Epithelial cell of prostate (primary cell): ENCODE results near the gene ERI3.

Experiments used
- DNase-seq: peaks from one replicate; pipeline ENCODE4 v3.0.0-alpha.2; 2011; ENCODE audit warnings: low read depth, low spot score
- H3K27ac ChIP-seq: fragments of 450-650 bp; 2 replicates; pipeline ENCODE4 v1.5.1; 2017; ENCODE audit warnings: mild to moderate bottlenecking

Gene ERI3

DNA sequence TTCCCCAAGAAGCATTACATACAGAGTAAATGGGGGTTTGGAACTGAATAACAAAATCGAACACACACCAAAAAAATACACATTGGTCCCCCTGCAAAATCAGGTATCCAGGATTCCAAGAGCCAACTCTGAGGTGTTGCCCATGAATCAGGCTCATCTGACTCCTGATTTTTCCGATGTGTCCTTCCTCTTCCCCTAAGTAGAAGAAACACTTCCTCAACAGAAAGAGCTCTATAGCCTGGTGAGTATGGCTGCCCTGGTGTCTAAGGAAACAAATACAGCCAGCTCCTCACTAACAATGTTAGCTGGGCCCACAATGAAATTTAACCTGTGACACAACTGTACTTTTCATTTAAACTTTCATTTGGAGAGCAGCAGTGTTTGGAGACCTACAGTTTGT is 33.6 kb downstream of the ERI3 start:
- H3K27ac ChIP-seq: no peak overlapping the region
- DNase-seq: no peak

DNA sequence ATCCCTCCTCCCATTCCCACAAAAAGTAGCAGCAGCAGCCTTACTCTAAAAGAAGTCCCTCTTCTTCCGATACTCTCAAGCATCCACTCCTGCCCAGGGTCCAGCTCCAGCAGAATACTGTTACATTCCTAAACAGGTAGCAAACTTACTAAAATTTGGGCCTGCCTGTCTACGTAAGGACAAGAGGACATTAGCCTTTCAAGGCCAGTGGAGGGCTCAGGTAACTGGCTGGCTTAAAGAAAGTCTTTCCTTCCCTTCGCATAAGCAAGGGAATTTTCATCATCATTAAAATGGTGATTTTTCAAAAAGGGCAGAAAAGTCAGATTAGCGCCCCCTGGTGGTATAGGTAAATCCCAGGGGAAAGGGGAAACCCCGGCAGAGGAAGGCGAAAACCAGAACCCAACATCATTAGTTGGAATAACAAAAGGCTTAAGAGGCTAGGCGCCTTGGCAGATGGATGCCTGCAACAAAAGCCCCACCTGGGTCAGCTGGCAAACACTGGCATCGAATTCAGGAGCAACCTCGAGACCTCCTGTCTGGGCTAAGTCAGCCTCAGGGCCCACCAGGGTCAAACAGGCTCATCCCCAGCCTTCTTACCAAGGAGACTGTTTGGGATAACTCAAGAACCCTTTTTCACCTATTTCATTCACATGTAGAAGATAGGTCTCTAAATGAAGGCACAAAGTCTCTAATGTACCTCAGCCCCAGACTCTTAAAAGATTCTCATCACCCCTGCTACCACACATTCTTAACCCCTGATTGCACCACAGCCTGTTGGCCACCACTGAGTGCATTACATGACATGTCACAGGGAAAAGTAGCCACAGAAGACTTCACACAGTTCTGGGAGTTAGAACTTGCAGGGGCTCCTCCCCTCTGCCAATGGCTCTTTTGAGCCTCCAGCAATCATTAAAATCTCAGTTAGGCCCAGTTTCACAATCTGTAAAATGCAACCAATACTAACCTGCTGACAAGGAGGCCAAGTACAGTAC is 36.7 kb downstream of the ERI3 start:
- no peak for DNase-seq
- H3K27ac ChIP-seq: no peak overlapping the region

DNA sequence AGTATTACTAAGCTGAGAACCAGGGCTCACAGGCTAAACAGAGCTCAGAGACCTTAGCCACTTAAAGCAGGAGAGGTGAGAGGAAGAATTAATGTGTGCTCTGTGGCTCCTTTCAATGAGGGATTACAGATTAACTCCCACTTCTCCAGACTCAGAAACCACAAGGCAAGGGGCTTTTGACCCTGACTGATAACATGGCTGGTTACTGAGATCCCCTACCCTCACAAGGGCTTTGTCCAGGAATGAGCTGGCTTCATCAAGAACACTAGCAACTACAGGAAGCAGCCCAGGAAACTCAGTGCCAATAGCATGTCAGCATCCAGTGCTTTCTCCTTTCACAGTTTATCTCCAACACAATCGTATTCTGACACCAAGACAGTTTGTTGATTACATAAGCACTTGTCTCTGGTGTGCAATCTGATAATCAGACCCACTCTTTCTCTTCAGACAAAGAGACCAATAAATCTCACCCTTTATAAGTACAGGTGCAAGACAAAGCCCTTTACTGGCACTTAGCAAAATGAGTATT is 38.8 kb downstream of the ERI3 start:
- no peak for DNase-seq
- no peak overlapping the region for H3K27ac ChIP-seq

DNA sequence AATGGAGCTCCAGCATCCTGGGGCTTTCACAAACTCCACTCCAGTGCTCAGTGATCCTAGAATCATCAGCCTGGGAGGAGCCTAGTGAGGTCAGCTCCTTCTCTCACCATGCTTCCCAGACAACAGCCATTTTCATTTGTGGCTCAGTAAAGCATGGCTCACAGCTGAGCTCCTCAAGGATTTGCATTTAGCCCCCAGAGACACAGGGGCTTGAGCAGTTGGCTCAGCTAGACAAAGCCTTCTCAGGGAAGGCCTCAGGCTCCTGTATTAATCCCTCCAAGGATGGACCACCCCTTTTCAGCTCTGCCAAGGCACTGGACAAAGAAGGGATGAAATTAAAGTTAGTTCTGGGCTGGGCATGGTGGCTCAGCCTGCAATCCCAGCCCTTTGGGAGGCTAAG is 39.5 kb downstream of the ERI3 start:
- no peak overlapping the region for H3K27ac ChIP-seq
- DNase-seq: no peak

DNA sequence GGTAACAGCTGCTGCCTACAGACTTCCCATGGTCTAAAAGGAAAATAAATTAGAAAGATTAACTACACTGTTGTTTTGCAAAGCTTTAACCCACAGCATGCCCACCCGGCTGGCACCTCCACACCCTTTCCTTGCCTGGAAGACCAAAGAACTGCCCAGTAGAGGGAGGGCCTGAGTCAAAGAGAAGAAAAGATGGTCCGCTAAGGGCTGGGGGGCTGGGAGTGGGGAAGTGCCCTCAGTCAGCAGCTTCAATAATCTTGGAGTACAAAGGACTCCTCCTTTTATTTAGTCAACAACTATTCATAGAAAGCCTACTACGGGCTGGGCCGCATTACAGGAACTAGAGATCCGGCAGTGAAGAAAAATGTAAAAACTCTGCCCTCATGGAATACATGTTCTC is 40.6 kb downstream of the ERI3 start:
- no peak for DNase-seq
- H3K27ac ChIP-seq: no peak overlapping the region

DNA sequence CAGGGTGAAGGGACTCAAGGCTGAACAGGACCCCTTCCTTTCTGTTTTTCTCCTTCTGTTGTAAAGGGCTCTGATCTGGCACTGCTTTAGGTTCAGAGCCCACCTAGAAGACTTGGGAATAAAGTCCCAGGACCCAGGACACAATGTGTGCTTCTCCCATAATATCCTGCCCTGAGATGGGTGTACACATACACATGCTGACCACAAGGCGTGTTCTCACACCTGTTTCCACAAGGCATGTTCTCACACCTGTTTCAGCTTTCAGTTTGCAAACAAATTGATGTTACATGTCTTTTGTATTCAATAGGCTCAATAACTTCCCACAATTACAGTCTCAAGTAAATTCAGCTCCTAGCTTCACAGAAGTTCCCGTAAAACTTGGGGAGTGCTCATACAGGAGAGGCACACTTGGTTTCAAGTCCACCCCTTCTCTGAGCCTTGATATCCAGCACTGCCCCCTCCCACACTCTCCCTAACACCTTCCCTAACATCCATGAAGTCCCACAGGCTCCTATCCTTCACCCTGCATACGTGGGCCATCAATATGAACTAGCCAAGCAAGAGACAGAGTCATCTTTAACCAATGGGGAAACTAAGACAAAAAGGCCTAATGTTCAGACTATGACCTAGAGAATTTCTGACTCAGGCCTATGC is 41.7 kb downstream of the ERI3 start:
- no peak overlapping the region for H3K27ac ChIP-seq
- no peak for DNase-seq

DNA sequence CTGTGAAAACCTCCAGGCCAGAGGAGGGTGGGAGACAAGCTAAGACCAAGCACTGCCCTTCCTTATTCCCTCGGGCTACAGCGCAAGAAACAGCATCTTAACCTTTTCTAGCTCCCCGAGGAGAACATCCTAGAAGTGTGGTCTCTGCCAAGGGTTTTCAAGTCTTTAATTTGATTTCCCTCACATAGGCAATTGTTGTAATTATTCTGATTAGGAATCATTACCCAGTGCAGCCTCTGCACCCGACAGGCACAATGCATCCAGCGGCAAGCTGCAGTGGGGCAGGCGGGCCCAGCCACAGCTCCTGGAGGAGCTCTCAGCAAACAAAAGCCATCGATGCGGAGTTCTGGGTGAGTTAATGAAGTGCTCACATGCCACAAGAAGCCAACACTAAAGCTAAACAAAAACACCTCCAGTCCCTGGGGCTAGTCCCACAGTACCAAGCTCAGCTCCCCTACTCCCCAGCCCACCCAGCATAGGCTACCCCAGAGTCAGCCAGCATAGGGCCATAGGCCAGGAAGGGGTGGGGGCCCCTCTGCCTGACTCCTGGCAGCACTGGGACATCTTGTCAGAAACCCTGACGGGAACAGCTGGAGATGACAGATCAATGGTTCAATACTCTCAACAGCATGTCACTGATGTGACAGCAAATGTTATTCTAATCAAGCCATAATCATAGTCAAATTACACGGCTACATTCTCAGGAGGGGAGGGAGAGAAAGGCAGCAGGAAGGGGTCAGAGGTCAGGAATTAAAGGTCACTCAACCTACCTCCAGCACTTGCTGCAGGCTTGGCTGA is 42.5 kb downstream of the ERI3 start:
- no peak for DNase-seq
- H3K27ac ChIP-seq: no peak overlapping the region

DNA sequence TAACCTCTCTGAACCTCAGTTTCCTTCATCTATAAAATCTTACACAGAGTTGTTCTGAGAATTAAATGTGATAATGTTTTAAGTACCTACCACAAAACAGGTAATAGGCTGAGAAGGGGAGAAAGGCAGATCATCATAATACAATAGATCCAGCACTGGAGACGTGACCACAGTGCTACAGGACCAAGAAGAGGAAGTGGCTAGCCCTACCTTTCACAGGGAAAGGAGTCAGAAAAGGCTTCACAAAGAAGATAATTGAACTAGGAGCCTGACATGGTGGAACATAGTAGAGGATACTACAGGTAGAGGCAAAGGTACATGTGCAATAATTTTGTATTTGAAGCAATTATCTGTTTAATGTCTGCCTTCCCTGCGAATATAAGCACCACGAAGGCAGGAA is 45.1 kb downstream of the ERI3 start:
- no peak for DNase-seq
- no peak overlapping the region for H3K27ac ChIP-seq

DNA sequence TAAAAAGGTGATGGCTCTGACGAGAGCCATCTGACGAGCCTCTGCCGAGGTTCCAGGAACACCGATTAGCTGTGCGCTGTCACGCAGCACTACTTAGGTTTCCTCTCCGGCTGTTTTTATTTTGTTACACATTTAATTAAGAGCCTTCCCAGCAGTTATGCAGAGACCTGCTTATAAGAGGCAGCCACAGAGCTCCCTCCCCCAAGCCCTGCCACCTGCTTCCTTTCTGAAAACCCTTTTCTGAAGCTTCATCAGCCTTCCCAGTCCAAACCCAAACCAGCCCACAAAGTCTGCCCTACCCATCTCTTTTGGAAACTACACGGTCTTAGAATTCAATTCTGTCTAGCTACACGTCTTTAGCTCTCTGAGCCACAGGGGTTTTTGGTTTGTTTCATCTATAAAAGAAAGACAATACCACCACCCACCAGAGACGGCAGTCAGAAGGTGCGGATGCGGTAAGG is 49.1 kb downstream of the ERI3 start:
- DNase-seq: no peak
- H3K27ac ChIP-seq: no peak overlapping the region

DNA sequence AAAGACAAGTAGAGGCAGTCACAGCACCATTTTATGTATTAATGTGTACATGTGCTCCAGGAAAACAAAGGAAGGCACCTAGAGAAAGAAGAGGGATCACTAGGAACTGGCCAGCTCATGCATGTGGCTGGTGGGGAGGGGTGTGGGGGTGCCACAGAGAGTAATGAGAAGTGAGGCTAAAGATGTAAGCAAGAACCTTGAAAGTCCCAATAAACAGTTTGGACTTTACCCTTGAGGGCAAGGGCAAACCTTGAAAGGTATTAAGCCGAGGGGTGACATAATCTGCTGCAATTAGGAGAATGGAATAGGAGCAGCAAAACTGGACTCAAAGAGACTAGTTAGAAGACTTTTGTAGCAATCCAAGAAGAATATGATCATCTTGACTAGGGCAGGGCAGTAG is 51.5 kb downstream of the ERI3 start:
- no peak overlapping the region for H3K27ac ChIP-seq
- no peak for DNase-seq

DNA sequence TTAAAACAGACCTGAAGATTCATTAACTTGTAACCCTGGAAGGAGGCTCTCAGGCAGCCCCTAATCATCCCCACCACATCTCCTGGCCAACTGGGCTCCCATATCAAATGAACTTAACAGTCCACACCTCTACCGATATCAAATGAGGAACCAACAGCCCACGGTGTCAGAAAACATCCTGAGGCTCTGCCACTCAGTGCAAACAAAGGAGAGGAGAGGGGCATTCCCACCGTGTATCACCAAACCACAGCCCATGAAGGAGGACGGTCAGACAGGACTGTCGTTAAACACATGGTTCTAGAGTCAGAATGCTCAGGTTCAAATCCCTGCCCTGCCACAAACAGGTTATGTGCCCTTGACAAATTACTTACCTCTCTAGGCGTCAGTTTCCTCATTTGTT is 52.5 kb downstream of the ERI3 start:
- H3K27ac ChIP-seq: no peak overlapping the region
- DNase-seq: no peak

DNA sequence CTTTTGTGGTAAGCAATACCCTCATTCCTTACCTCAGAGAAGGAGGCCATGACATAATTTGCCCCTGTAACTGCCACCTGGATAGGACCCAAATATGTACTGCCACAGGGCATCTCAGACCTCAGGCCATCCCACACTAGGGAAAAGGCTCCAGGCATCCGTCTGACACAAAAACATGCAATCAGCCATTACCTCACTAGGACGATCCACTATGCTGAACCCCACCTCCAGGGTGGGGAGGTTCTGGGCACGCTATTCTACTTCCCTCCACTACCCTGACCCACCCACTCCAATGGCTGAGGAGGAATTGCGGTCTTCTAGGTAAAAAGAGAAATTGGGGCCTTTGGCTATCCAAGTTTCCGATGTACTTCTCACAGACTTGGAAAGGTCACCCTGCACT is 53.6 kb downstream of the ERI3 start:
- DNase-seq: no peak
- no peak overlapping the region for H3K27ac ChIP-seq

DNA sequence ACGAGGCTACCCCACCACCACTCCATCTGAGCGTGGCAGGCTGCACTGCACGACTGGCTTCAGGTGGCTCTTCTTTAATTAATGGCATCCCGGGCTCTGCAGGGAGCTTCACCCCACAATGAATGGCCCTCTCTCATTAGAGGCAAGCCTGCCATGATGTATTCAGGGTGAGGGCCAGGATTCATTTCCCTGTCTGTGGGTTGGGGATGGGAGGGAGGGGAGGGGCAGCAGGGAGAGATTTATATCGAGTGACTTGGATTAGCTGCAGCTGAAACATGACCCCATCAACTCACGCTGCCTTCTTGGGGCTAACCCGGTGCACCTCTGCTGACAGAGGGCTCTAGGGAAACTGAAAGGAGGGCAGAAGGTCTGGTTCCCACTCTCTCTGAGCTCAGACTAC is 54.2 kb downstream of the ERI3 start:
- no peak overlapping the region for H3K27ac ChIP-seq
- no peak for DNase-seq

DNA sequence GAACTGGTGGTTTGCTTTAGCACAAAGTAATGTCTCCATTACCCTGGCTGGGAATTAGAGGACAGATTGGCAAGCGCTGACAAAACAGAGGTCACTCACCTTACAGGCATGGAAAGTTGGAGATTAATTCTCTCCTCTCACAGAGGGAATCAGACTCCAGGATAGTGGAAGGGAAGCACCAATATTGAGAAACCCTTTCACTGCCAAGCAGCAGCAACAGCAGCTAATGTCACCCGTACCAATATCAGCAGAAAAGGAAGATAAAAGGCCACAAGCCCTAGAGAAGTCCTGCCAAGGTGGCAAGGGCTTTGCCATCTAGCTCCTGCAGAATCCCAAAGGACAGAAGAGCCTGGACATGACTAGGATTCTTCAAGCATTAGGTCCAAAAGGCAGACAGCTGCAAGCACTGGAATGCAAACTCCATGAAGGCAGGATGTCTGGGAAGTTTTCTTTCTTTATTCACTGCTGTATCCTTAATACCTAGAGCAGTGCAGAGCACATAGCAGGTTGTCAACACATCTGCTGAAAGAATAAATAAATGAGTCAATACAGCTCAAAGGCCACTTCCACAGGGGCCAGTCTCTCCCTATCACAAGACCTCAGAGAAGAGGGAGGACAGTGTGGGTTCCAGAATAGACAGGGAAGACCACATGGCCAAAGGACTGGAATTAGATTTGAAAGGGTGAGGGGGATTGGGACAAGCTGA is 57.2 kb downstream of the ERI3 start:
- DNase-seq: no peak
- H3K27ac ChIP-seq: no peak overlapping the region

DNA sequence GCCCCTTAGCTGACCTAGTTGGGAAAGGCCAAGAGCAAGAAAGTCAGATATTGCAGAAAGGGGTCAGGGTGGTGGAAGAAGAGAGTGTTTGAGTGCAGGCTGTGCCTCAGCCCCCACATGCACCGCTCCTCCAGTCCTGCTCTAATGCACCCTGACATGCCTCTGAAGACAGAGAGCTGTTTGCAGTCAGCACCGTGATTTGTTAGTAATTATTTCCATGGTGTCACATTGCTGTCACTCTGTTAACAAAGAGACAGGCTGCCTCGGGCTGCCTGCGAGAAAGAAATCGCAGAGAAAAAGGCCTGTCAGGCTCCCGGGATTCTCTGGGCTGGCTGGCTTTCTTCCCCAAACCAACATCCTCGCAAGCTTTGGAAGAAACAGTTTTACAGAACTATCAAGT is 58.3 kb downstream of the ERI3 start:
- H3K27ac ChIP-seq: no peak overlapping the region
- no peak for DNase-seq

DNA sequence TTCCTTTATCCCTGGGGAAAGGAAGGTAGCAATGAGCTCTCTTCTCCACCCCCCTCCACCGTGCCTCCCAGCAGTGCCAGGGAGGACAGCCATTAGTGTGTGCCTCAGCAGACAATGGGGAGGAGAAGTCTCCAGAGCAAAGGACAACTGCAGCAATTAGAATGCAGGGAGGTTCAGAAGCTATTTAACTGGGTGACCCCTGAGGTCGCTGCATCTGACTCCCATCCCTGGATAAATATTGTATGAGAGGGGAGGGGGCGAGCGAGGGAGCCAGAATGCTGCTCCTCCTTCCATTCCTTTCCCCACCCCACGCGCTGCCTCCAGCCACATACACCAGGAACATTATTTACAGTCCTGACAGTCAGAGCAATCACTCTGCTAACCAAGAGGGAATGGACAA is 59.0 kb downstream of the ERI3 start:
- H3K27ac ChIP-seq: no peak overlapping the region
- DNase-seq: no peak

DNA sequence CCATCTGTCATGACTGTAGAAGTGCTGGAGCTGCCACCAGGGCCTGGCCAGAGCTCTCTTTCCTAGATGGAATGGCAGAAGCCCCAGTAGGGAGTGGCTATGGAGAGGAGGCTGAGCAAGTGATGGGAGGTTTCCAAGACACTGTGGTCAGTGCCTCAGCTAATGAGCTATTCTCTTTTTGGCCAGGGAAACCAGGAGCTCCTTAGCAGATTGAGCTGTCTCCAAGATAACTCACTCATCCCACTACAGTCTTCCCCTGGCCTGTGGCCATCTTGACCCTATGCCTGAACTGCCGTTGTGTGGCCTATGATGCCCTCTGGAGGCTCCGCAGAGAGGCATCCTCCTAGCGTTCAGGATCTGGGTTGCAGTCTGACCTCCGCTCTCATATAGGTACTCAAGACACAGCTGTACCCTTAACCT is 60.5 kb downstream of the ERI3 start:
- H3K27ac ChIP-seq: no peak overlapping the region
- DNase-seq: no peak

DNA sequence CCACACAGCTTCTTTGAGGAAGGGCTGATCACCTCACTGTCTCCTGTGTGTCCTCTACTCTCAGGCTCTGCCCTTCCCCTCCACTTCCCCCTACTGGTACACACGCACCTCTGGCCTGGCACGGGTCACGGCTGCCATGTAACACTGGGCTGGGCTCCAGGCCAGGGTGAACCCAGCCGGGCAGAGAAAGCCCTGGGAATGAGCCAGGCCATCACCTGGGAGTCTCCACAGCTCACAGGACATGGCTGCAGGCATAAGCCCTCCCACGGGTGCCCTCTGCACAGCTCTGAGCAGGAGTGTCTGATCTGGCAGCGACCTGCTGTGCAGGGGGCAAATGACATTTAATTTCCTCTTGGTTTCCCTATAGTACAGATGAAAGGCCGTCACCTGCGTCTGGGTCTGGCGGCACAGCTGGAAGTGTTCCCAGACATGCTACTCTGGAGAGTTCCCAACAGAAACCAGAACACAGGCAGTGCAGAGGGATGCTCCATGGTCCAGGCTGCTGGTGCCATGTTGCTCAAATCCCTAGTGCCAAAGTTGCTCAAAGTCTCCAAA is 61.2 kb downstream of the ERI3 start:
- no peak overlapping the region for H3K27ac ChIP-seq
- no peak for DNase-seq

DNA sequence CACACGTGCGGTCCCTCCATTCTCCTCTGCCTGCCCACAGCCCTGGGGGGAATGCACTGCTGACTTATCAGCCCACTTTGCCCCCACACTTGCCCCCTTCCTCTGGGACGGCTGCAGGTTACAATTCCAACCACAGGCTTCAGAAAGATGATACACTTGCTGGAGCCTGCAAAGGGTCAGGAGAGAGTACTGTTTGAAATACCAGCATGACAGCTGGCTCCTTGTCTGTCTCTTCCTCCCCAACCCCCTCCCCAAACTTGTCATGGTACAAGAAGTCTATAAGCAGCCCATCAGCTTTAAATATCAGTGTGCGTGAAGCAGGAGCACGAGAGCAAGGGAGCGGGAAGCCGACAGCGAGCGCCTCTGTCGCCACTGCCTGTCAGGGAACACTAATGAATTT is 62.4 kb downstream of the ERI3 start:
- H3K27ac ChIP-seq: no peak overlapping the region
- DNase-seq: no peak
